HG03196 (cell line): ENCODE measurements around the gene MEIOSIN.
A peak's percentile ranks its signal among the peaks of the same experiment; 100 is the strongest.
"Not testable (repeated sequence)": the region's sequence is repeated elsewhere in the genome, so short reads cannot be mapped to it uniquely, and the experiment has no call there.

ENCODE experiments used
- ATAC-seq: cut with Tn5 transposase; IDR thresholded peaks from one replicate; pipeline ENCODE4 v1.9.1; 2021; ENCODE audit not compliant: unreplicated experiment

The MEIOSIN gene

GRCh38 chr19:45717983-45718650 is 15.1 kb upstream of the MEIOSIN start:
- ATAC-seq: no peak

- ATAC-seq: not testable (repeated sequence)
Measured at GRCh38 chr19:45720065-45720464, 13.2 kb upstream of the MEIOSIN start.

- ATAC-seq: not testable (repeated sequence)
Measured at GRCh38 chr19:45728683-45729082, 4.6 kb upstream of the MEIOSIN start.

GRCh38 chr19:45729800-45730290 is 3.4 kb upstream of the MEIOSIN start:
- no peak for ATAC-seq

- peak; percentile 85 for ATAC-seq
Measured at GRCh38 chr19:45730368-45731288, 2.6 kb upstream of the MEIOSIN start, which contains the start of gene FBXO46. Gene FBXO46, minus strand, starts transcription at chr19:45730896. Its CDS starts 17,401 bp downstream, at chr19:45713495.

GRCh38 chr19:45739498-45740439 is 6.5 kb downstream of the MEIOSIN start:
- ATAC-seq: no peak

GRCh38 chr19:45742969-45743368 is 9.7 kb downstream of the MEIOSIN start:
- no peak for ATAC-seq

GRCh38 chr19:45745606-45746005 is 12.4 kb downstream of the MEIOSIN start:
- ATAC-seq: no peak

- ATAC-seq: no peak
Measured at GRCh38 chr19:45746866-45747265, 13.6 kb downstream of the MEIOSIN start.

- no peak for ATAC-seq
Measured at GRCh38 chr19:45747513-45747912, 14.3 kb downstream of the MEIOSIN start.

- ATAC-seq: not testable (repeated sequence)
Measured at GRCh38 chr19:45751483-45751882, 18.2 kb downstream of the MEIOSIN start.

GRCh38 chr19:45752639-45753038 is 19.4 kb downstream of the MEIOSIN start:
- no peak for ATAC-seq

GRCh38 chr19:45753548-45753947 is 20.3 kb downstream of the MEIOSIN start:
- ATAC-seq: no peak

- ATAC-seq: no peak
Measured at GRCh38 chr19:45754323-45754722, 21.1 kb downstream of the MEIOSIN start.

- ATAC-seq: no peak
Measured at GRCh38 chr19:45757695-45758094, 24.5 kb downstream of the MEIOSIN start.

- ATAC-seq: no peak
Measured at GRCh38 chr19:45758921-45759320, 25.7 kb downstream of the MEIOSIN start.

GRCh38 chr19:45761714-45762113 is 28.5 kb downstream of the MEIOSIN start:
- ATAC-seq: no peak

- ATAC-seq: no peak
Measured at GRCh38 chr19:45762870-45763631, 29.8 kb downstream of the MEIOSIN start.

GRCh38 chr19:45763691-45764294 is 30.6 kb downstream of the MEIOSIN start:
- ATAC-seq: no peak

- ATAC-seq: no peak
Measured at GRCh38 chr19:45764475-45764874, 31.2 kb downstream of the MEIOSIN start.
